GM23248 (cell line): ENCODE results near the gene SRPK3.

Experiments
- EZH2 ChIP-seq: fragments of 200-600 bp; sonication (generic); IDR thresholded peaks from 2 replicates; pipeline ENCODE4 v1.6.1; 2018; ENCODE audit warnings: antibody characterized with exemption, mild to moderate bottlenecking; ENCODE audit not compliant: insufficient read depth, poor library complexity, severe bottlenecking
- EZH2phosphoT487 ChIP-seq: fragments of 200-600 bp; sonication (generic); IDR thresholded peaks from 2 replicates; pipeline ENCODE4 v1.6.1; 2018; ENCODE audit warnings: antibody characterized with exemption, moderate library complexity, mild to moderate bottlenecking, low read depth; ENCODE audit not compliant: insufficient read depth

GRCh38 chrX:153794018-153794896 is 13.4 kb downstream of the SRPK3 start, which contains the start of the genes IDH3G and SSR4:
- TF ChIP-seq EZH2phosphoT487 (no peak), EZH2 (no peak)
